GM23338 (cell line): ENCODE data around the gene PCSK5. TPM values are rescaled to one million over a fixed set of nuclear protein-coding genes. Genes with fewer than 3 reads are reported as not detected.

ENCODE experiments used
- ATAC-seq: fragments of 200-7000 bp; cut with Tn5 transposase; 3 replicates; pipeline ENCODE4 v1.9.1; 2020
- DNase-seq: peaks from one replicate; pipeline ENCODE4 v3.0.0-alpha.2; 2015; ENCODE audit warnings: low spot score
- H2AFZ ChIP-seq: fragments of 200-600 bp; sonication (generic); 2 replicates; pipeline ENCODE4 v1.8.0; 2016; ENCODE audit warnings: antibody characterized with exemption, mild to moderate bottlenecking, moderate library complexity
- H3F3A ChIP-seq: fragments of 200-600 bp; sonication (generic); replicated peaks from 2 replicates; pipeline ENCODE4 v1.8.0; 2017; ENCODE audit warnings: antibody characterized with exemption, mixed run types, low read depth
- H3K27ac ChIP-seq: fragments of 200-600 bp; sonication (generic); 2 replicates; pipeline ENCODE4 v1.6.1; 2016; ENCODE audit warnings: low read depth
- H3K27me3 ChIP-seq: fragments of 200-600 bp; sonication (generic); 2 replicates; pipeline ENCODE4 v1.8.0; 2016; ENCODE audit warnings: mild to moderate bottlenecking, mixed run types, moderate library complexity; ENCODE audit not compliant: insufficient read depth
- H3K36me3 ChIP-seq: fragments of 200-600 bp; sonication (generic); 2 replicates; pipeline ENCODE4 v1.8.0; 2016; ENCODE audit warnings: mild to moderate bottlenecking; ENCODE audit not compliant: insufficient read depth
- H3K4me1 ChIP-seq: fragments of 200-600 bp; sonication (generic); 2 replicates; pipeline ENCODE4 v1.8.0; 2016; ENCODE audit warnings: mild to moderate bottlenecking, moderate library complexity; ENCODE audit not compliant: insufficient read depth
- H3K4me2 ChIP-seq: fragments of 200-600 bp; sonication (generic); 2 replicates; pipeline ENCODE4 v1.7.1; 2017; ENCODE audit warnings: mixed run types
- H3K4me3 ChIP-seq: fragments of 200-600 bp; sonication (generic); 2 replicates; pipeline ENCODE4 v1.6.1; 2016; ENCODE audit warnings: mixed run types
- H3K79me2 ChIP-seq: fragments of 200-600 bp; sonication (generic); replicated peaks from 2 replicates; pipeline ENCODE4 v1.8.0; 2017; ENCODE audit warnings: mild to moderate bottlenecking; ENCODE audit not compliant: insufficient read depth
- H3K9me2 ChIP-seq: fragments of 200-600 bp; sonication (generic); 2 replicates; pipeline ENCODE4 v1.8.0; 2017; ENCODE audit not compliant: insufficient read depth
- H4K20me1 ChIP-seq: fragments of 200-600 bp; sonication (generic); replicated peaks from 2 replicates; pipeline ENCODE4 v1.8.0; 2017; ENCODE audit warnings: mild to moderate bottlenecking; ENCODE audit not compliant: insufficient read depth
- H3K27ac Mint-ChIP-seq: 2 replicates; pipeline ENCODE4 v1.8.0; 2020; ENCODE audit warnings: inconsistent platforms, mild to moderate bottlenecking, moderate library complexity, mixed read lengths
- H3K27me3 Mint-ChIP-seq: 3 replicates; pipeline ENCODE4 v1.8.0; 2022; ENCODE audit warnings: low read depth, mild to moderate bottlenecking, moderate library complexity, mixed read lengths, inconsistent platforms; ENCODE audit not compliant: insufficient read depth, poor library complexity
- H3K36me3 Mint-ChIP-seq: 3 replicates; pipeline ENCODE4 v1.8.0; 2021; ENCODE audit warnings: low read depth, mild to moderate bottlenecking, inconsistent platforms, moderate library complexity, mixed read lengths
- H3K4me1 Mint-ChIP-seq: 3 replicates; pipeline ENCODE4 v1.8.0; 2020; ENCODE audit warnings: mild to moderate bottlenecking, inconsistent platforms, mixed read lengths
- H3K4me3 Mint-ChIP-seq: 3 replicates; pipeline ENCODE4 v1.8.0; 2021; ENCODE audit warnings: moderate library complexity, mild to moderate bottlenecking, inconsistent platforms, mixed read lengths
- H3K9me3 Mint-ChIP-seq: 3 replicates; pipeline ENCODE4 v1.8.0; 2020; ENCODE audit warnings: moderate library complexity, mild to moderate bottlenecking, inconsistent platforms, mixed read lengths
- CREB1 ChIP-seq: fragments of 250-450 bp; sonication (Bioruptor Pico); IDR thresholded peaks from 2 replicates; pipeline ENCODE4 v1.5.0; 2020; ENCODE audit warnings: low read depth, mild to moderate bottlenecking, moderate library complexity
- ETS1 ChIP-seq: IDR thresholded peaks from 2 replicates; pipeline ENCODE4 v1.6.1; 2016; ENCODE audit warnings: antibody characterized with exemption
- EZH2 ChIP-seq: fragments of 200-600 bp; sonication (generic); IDR thresholded peaks from one replicate; pipeline ENCODE4 v1.8.0; 2017; ENCODE audit warnings: antibody characterized with exemption, mild to moderate bottlenecking, low read depth; ENCODE audit not compliant: unreplicated experiment
- EZH2phosphoT487 ChIP-seq: fragments of 200-600 bp; sonication (generic); IDR thresholded peaks from one replicate; pipeline ENCODE4 v1.8.1; 2018; ENCODE audit warnings: antibody characterized with exemption; ENCODE audit not compliant: unreplicated experiment
- JUNB ChIP-seq: IDR thresholded peaks from one replicate; pipeline ENCODE4 v1.6.1; 2016; ENCODE audit warnings: antibody characterized with exemption; ENCODE audit not compliant: unreplicated experiment
- NANOG ChIP-seq: IDR thresholded peaks from 2 replicates; pipeline ENCODE4 v1.6.1; 2016; ENCODE audit warnings: antibody characterized with exemption, borderline replicate concordance
- POLR2AphosphoS5 ChIP-seq: IDR thresholded peaks from 2 replicates; pipeline ENCODE4 v1.6.1; 2016; ENCODE audit warnings: antibody characterized with exemption, low read depth
- REST ChIP-seq: IDR thresholded peaks from one replicate; pipeline ENCODE4 v1.6.1; 2018; ENCODE audit warnings: antibody characterized with exemption; ENCODE audit not compliant: unreplicated experiment
- STAT1 ChIP-seq: IDR thresholded peaks from one replicate; pipeline ENCODE4 v1.6.1; 2016; ENCODE audit warnings: antibody characterized with exemption; ENCODE audit not compliant: unreplicated experiment
- ZNF114 ChIP-seq: fragments of 250-450 bp; sonication (Bioruptor Pico); IDR thresholded peaks from 2 replicates; pipeline ENCODE4 v1.5.0; 2020; ENCODE audit warnings: mild to moderate bottlenecking, moderate library complexity
- ZNF331 ChIP-seq: fragments of 250-450 bp; sonication (Bioruptor Pico); IDR thresholded peaks from 2 replicates; pipeline ENCODE4 v1.5.0; 2020; ENCODE audit warnings: low read depth, mild to moderate bottlenecking, moderate library complexity
- polyA plus RNA-seq: library from polyadenylated mRNA; unstranded; fragments of >200 nt; fragmentation: Nextera tagmentation; extraction: Ambion mirVana; gene quantifications from 2 replicates; pipeline ENCODE4 v1.2.1, GENCODE V29; 2016
- total RNA-seq: library from RNA; depleted of rRNA; stranded (reverse); fragments of >200 nt; shearing (Covaris generic); gene quantifications from 2 replicates; pipeline ENCODE4 v1.2.3, GENCODE V29; 2014
- TF ChIP-seq, protein P1 (sequence below), 2 experiments: fragments of 200-600 bp in 1 of 2; sonication (generic) in 1 of 2; conservative IDR thresholded peaks; 2 replicates each; pipeline versions ENCODE4 v1.5.1 to v1.6.1; 2016 to 2017; ENCODE audit warnings: antibody characterized with exemption in 2 of 2, low read depth in 2 of 2, mild to moderate bottlenecking in 2 of 2, moderate library complexity in 1 of 2
- TF ChIP-seq, protein P2 (sequence below): fragments of 250-450 bp; sonication (Bioruptor Pico); IDR thresholded peaks from 2 replicates; pipeline ENCODE4 v1.5.0; 2020; ENCODE audit warnings: mild to moderate bottlenecking, moderate library complexity

PCSK5 gene
- total and polyA plus RNA-seq, 2 experiments from 2014 or later = 12.3 to 34.8 TPM

DNA sequence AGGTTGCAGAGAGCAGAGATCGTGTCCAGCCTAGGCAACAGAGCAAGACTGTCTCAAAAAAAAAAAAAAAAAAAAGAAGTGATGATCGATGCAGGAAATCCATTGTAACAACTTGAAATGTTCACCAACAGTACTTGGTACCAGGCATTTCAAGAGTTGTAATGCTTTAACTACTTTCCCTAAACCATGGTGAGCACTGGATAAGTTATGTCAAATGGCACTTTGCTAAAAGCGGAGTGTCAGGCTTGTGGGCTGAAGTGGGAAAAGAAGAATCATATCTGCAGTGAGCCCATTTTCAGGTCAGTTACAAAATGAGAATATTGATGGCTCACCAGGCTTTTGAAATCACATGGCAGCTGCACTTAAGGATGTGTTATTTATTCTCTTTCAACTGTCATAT, 301.5 kb downstream of the PCSK5 start:
- Histone ChIP-seq H3K4me1 (no peaks in the 10 kb centered on the region), H3K27ac (no peak overlapping the region), H3K4me3 (no peak overlapping the region), H2AFZ (no peak overlapping the region), H3K36me3 (peaks cover 19% of the 10 kb centered on the region; the same call in 1 of the 2 replicates), H3F3A (no peaks in the 10 kb centered on the region), H3K9me2 (no peaks in the 10 kb centered on the region), H3K79me2 (no peaks in the 10 kb centered on the region), H3K4me2 (no peak overlapping the region), H4K20me1 (no peaks in the 10 kb centered on the region), H3K27me3 (no peaks in the 10 kb centered on the region)
- no peaks in the 10 kb centered on the region for H3K4me1 Mint-ChIP-seq
- DNase-seq = no peak
- no peaks in the 10 kb centered on the region; the same call in 2 of the 3 replicates for H3K36me3 Mint-ChIP-seq
- H3K27me3 Mint-ChIP-seq = no peaks in the 10 kb centered on the region
- no peak overlapping the region for H3K27ac Mint-ChIP-seq
- H3K9me3 Mint-ChIP-seq = no peaks in the 10 kb centered on the region
- H3K4me3 Mint-ChIP-seq = no peak overlapping the region
- ATAC-seq = no peak
- TF ChIP-seq POLR2AphosphoS5 (no peak), JUNB (no peak), EZH2phosphoT487 (no peak), EZH2 (no peak), ETS1 (no peak), STAT1 (no peak), ZNF331 (CRISPR knock-in tag) (no peak), NANOG (no peak), REST (no peak), ZNF114 (CRISPR knock-in tag) (no peak), CREB1 (CRISPR knock-in tag) (no peak)
- TF ChIP-seq, protein P1, sequence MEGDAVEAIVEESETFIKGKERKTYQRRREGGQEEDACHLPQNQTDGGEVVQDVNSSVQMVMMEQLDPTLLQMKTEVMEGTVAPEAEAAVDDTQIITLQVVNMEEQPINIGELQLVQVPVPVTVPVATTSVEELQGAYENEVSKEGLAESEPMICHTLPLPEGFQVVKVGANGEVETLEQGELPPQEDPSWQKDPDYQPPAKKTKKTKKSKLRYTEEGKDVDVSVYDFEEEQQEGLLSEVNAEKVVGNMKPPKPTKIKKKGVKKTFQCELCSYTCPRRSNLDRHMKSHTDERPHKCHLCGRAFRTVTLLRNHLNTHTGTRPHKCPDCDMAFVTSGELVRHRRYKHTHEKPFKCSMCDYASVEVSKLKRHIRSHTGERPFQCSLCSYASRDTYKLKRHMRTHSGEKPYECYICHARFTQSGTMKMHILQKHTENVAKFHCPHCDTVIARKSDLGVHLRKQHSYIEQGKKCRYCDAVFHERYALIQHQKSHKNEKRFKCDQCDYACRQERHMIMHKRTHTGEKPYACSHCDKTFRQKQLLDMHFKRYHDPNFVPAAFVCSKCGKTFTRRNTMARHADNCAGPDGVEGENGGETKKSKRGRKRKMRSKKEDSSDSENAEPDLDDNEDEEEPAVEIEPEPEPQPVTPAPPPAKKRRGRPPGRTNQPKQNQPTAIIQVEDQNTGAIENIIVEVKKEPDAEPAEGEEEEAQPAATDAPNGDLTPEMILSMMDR (conservative IDR thresholded peaks at IDR 0.05; ENCODE audit: low read depth in 2 of 2) = no peak
- TF ChIP-seq, protein P2, sequence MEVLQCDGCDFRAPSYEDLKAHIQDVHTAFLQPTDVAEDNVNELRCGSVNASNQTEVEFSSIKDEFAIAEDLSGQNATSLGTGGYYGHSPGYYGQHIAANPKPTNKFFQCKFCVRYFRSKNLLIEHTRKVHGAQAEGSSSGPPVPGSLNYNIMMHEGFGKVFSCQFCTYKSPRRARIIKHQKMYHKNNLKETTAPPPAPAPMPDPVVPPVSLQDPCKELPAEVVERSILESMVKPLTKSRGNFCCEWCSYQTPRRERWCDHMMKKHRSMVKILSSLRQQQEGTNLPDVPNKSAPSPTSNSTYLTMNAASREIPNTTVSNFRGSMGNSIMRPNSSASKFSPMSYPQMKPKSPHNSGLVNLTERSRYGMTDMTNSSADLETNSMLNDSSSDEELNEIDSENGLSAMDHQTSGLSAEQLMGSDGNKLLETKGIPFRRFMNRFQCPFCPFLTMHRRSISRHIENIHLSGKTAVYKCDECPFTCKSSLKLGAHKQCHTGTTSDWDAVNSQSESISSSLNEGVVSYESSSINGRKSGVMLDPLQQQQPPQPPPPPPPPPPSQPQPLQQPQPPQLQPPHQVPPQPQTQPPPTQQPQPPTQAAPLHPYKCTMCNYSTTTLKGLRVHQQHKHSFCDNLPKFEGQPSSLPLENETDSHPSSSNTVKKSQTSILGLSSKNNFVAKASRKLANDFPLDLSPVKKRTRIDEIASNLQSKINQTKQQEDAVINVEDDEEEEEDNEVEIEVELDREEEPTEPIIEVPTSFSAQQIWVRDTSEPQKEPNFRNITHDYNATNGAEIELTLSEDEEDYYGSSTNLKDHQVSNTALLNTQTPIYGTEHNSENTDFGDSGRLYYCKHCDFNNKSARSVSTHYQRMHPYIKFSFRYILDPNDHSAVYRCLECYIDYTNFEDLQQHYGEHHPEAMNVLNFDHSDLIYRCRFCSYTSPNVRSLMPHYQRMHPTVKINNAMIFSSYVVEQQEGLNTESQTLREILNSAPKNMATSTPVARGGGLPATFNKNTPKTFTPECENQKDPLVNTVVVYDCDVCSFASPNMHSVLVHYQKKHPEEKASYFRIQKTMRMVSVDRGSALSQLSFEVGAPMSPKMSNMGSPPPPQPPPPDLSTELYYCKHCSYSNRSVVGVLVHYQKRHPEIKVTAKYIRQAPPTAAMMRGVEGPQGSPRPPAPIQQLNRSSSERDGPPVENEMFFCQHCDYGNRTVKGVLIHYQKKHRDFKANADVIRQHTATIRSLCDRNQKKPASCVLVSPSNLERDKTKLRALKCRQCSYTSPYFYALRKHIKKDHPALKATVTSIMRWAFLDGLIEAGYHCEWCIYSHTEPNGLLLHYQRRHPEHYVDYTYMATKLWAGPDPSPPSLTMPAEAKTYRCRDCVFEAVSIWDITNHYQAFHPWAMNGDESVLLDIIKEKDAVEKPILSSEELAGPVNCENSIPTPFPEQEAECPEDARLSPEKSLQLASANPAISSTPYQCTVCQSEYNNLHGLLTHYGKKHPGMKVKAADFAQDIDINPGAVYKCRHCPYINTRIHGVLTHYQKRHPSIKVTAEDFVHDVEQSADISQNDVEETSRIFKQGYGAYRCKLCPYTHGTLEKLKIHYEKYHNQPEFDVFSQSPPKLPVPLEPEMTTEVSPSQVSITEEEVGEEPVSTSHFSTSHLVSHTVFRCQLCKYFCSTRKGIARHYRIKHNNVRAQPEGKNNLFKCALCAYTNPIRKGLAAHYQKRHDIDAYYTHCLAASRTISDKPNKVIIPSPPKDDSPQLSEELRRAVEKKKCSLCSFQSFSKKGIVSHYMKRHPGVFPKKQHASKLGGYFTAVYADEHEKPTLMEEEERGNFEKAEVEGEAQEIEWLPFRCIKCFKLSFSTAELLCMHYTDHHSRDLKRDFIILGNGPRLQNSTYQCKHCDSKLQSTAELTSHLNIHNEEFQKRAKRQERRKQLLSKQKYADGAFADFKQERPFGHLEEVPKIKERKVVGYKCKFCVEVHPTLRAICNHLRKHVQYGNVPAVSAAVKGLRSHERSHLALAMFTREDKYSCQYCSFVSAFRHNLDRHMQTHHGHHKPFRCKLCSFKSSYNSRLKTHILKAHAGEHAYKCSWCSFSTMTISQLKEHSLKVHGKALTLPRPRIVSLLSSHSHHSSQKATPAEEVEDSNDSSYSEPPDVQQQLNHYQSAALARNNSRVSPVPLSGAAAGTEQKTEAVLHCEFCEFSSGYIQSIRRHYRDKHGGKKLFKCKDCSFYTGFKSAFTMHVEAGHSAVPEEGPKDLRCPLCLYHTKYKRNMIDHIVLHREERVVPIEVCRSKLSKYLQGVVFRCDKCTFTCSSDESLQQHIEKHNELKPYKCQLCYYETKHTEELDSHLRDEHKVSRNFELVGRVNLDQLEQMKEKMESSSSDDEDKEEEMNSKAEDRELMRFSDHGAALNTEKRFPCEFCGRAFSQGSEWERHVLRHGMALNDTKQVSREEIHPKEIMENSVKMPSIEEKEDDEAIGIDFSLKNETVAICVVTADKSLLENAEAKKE = no peak
